ENCODE measurements around the gene LY6G6C.

The LY6G6C gene, protein sequence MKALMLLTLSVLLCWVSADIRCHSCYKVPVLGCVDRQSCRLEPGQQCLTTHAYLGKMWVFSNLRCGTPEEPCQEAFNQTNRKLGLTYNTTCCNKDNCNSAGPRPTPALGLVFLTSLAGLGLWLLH

GRCh38 chr6:31721351-31722020 lies at the start of gene LY6G6C:
Gene LY6G6C (minus strand): TSS chr6:31721746. CDS start chr6:31721679, 67 bp downstream.
- DNase-seq: no peak

- no peak for DNase-seq
Observed at GRCh38 chr6:31770860-31771259, 49.3 kb upstream of the LY6G6C start.

DNA sequence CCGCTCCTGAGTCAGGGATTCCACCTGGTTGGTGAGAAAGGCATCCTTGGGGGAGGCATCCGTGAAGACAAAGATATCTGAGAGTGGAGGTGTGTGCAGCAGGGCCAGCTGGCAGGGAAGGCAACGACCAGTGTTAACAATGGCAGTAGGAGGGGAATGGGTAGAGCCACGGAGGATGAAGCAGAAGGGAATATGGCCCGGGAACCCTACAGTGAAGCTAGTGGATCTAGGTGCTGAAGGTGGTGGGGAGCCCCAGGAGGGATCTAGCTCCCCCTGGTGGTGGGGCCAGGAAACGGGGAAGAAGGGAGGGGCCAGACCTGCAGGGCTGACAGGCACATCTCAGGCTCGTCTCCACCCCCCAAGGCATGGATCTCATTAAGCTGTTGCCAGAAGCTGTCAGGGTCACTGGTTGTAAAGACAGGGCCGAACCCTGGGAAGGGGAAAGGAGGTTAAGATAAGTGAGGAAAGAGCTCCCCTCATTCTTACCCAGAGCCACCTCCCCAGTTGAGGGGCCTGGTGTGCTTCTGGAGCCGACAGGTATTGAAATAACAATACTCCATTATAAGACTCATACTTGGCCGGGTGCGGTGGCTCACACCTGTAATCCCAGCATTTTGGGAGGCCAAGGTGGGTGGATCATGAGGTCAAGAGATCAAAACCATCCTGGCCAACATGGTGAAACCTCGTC lies 48.3 kb upstream of the LY6G6C start:
- no peak for DNase-seq

- DNase-seq: no peak
Observed at GRCh38 chr6:31768363-31769257, 47.1 kb upstream of the LY6G6C start.

- DNase-seq: no peak
Observed at GRCh38 chr6:31767096-31767645, 45.6 kb upstream of the LY6G6C start.

DNA sequence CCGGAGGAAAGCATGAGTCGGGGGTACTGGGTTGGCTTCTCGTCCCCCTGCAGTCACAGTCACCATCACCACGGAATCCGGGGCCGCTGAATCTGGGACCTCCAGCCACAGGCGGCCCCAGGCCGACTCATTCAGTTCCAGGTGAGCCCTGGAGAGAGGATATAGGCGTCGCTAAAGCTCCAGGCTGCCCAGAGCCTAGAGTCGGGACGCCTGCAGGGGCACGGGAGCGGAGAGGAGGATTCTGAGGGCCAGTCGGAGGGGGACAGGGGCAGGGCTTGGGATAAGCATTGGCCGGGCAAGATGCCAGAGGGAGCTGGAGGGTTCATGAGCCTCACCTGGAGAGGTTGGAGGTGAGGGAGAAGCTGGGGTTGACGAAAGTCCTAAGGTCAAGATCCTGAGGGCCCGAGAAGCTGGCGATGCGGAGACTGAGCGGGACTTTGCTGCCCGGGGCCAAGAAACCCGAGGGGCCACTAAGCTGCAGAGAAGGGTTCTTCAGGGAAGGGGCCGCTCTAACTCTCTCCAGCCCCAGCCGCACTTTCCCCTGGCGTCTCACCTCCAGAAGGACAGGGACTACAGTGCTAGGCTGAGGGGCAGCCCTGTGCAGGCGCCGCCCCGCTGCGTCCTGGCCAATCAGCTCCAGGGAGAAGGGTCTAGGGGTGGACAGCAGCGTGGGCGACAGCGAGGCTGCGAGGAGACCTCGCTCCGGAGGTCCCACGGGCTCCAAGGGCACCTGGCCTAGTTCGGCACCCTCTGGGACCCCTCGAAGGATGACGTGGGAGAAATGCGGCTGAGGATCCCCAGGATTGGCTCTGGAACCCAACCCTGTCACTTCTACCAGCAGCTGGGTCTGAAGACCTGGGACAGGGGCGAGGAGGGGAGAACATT lies 44.6 kb upstream of the LY6G6C start:
- no peak for DNase-seq

DNA sequence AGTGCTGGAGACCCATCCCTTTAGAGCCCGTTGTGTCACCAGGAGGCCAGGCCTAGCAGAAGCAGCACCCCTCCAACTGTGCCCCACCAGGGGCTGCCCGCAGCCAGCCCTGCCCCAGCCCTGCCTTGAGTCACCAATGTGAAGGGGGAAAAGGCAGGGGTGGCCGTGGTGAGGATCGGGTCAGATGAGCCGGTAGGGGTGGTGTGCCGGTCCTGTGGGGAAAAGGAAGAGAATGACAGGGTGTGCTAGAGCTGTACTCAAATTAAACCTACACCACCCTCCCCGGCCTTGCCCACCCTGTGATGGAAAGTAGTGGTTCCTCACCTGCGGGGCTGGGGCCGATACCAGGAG lies 44.0 kb upstream of the LY6G6C start:
- DNase-seq: no peak

DNA sequence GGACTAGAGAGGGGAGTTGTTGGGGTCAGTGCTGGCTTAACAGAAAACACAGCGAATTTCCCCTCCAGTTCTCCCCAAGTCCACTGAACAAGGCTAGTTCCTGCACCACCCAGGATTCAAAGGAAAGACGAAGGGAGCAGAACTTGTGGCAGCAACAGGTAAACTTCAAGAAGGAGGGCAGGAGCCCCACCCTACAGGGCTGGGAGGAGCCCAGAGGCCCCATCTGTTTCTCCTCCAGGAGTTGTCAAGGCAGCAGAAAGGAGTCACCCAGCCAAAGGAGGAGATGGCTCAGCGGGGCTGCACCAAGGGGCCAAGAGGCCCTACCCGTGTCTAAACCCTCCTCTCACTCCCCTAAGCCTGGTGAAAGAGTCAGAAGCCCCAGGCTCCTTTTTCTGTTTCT lies 42.7 kb upstream of the LY6G6C start:
- no peak for DNase-seq

DNA sequence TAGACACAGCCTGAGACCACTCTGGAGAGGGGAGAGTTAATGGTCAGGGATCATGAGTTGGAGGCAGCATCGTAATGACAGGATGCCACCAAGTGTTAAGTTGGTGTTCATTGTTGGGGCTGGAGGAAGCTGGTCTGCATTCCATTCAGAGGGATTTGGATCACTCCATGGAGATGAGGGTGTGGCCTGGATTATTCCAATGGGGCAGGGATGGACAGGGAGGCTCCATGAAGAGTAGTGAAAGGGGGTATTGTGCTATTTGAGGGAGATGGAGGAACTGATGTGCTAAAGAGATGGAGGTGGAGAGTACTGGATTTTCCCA lies 42.0 kb upstream of the LY6G6C start:
- no peak for DNase-seq

- no peak for DNase-seq
Observed at GRCh38 chr6:31762878-31763618, 41.5 kb upstream of the LY6G6C start.

DNA sequence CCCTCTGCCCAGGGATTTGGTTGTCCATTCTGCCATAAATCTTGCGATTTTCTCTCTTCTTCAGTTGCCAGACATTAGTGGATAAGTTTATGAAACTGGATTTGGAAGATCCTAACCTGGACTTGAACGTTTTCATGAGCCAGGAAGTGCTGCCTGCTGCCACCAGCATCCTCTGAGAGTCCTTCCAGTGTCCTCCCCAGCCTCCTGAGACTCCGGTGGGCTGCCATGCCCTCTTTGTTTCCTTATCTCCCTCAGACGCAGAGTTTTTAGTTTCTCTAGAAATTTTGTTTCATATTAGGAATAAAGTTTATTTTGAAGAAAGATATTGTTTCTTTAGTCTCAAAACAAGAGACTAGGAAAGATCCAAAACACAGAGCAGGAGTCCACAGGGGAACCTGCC lies 40.8 kb upstream of the LY6G6C start, which contains the start of gene SAPCD1:
SAPCD1 (plus strand) TSS at position 301 of the 400 bp plus-strand sequence. CDS start 399 bp downstream, outside the sequence.
- no peak for DNase-seq

GRCh38 chr6:31761343-31761742 lies 39.8 kb upstream of the LY6G6C start:
- no peak for DNase-seq

- DNase-seq: no peak
Observed at GRCh38 chr6:31760790-31761189, 39.2 kb upstream of the LY6G6C start.

- no peak for DNase-seq
Observed at GRCh38 chr6:31758281-31758680, 36.7 kb upstream of the LY6G6C start.

DNA sequence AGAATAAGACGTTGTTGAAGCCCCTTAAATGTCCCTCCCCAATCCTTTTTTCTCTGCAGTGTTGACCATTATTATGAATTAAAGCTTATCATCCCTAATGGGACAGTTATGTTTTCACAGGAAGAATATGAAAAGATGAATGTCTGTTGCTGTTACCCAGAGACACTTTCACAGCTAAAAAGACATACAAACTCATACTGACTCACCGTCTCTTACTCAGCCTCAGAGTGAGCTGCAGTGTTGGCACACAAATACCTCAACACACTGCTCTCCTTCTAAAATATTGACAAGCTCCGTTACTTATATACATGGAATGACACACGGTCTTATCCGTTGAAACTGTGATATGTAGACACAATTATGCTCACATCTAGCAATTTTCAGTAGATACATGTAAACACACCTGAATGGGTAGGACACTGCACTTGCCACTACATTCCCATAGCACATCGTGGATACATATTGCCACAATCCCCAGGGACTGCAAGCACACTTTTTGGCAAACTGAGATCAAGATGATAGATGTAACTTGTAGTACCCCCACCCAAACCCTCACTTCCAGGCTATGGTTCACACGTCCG lies 31.3 kb upstream of the LY6G6C start:
- no peak for DNase-seq

DNA sequence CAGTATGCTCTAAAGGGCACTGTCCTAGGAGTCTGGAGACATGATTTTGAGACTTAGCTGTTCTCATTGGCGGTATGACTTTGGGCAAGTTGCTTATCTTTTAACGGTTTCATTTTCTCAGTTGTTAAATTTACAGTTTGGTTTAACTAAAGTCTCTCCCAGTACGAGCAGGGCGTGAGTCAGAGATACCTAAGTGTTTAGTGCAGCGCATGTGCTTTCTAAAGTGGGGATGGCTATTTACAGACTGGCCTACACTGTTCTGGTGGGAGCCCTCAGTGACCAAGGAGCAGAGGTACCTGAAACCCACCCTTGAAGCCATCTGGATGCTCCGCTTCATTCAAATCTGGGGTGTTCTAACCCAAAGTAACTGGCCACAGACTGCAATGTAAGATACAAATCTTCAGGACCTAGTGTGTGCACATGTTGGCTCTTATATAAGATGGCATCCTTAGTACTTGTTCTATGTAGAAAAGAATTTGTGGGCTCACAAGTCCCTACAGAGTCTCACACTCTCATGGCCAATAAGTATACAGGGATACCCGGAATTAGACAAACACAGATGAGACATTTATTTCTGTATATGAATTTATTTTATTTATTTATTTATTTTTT lies 29.0 kb upstream of the LY6G6C start:
- no peak for DNase-seq

GRCh38 chr6:31749301-31750036 lies 27.9 kb upstream of the LY6G6C start:
- DNase-seq: no peak

- no peak for DNase-seq
Observed at GRCh38 chr6:31744422-31744821, 22.9 kb upstream of the LY6G6C start.

DNA sequence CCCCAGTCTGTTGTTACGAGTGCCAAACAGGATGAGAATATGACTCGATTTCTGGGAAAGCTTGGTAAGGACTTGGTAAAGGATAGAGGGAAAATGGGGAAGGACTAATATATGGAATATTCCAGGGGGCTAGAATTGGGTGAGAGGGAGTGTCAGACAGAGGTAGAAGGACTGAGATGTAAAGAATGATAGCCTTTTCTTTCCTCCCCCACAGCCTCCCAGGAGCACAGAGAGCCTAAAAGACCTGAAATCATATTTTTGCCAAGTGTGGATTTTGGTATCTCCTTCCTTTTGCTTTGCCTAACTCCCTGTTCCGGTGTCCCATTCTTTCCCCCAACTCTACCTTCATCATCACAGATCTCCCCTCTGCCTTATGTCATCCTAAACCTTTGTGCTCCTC lies 21.3 kb upstream of the LY6G6C start:
- DNase-seq: no peak

- no peak for DNase-seq
Observed at GRCh38 chr6:31741815-31742214, 20.3 kb upstream of the LY6G6C start.

Measured in NCI-H2227 treated with DMSO at 0.1 percent for 48 hours (cell line).